Adrenal gland (tissue), 12 donors: ENCODE results near the gene NOX5. TPM values are rescaled to one million over a fixed set of nuclear protein-coding genes. Genes with fewer than 3 reads are reported as not detected.

Source experiments
- DNase-seq, 7 donors: peaks; one replicate each; pipeline ENCODE4 v3.0.0-alpha.2; 2019 to 2020
- H3K27ac ChIP-seq, 5 donors: fragments of 200-600 bp; sonication (generic) in 4 of 5; 1 replicate in 3 of 5; 2 replicates in 2 of 5; pipeline versions ENCODE4 v1.5.1 to v1.8.0; 2016 to 2020; ENCODE audit warnings: mild to moderate bottlenecking in 1 of 5
- H3K27me3 ChIP-seq: fragments of 200-600 bp; 2 replicates; pipeline ENCODE4 v1.8.0; 2021
- H3K36me3 ChIP-seq, 2 donors: fragments of 200-600 bp; replicated peaks in 1 of 2; 1 replicate in 1 of 2; 2 replicates in 1 of 2; pipeline versions ENCODE4 v1.5.1 to v1.8.0; 2018 to 2022
- H3K4me1 ChIP-seq, 2 donors: fragments of 200-600 bp; replicated peaks in 1 of 2; 1 replicate in 1 of 2; 2 replicates in 1 of 2; pipeline versions ENCODE4 v1.5.1 to v1.8.0; 2018 to 2021
- H3K4me3 ChIP-seq, 4 donors: fragments of 200-600 bp; sonication (generic) in 3 of 4; one replicate each; pipeline ENCODE4 v1.5.1; 2016 to 2018
- H3K9me3 ChIP-seq, 3 donors: fragments of 200-600 bp; sonication (generic) in 1 of 3; replicated peaks in 1 of 3; 1 replicate in 2 of 3; 2 replicates in 1 of 3; pipeline versions ENCODE4 v1.5.1 to v1.8.0; 2016 to 2021
- CTCF ChIP-seq, 6 experiments: fragments of 450-650 bp in 4 of 6; fragments of 200-600 bp in 2 of 6; sonication (generic) in 1 of 6; IDR thresholded peaks; 1 replicate in 5 of 6; 2 replicates in 1 of 6; pipeline versions ENCODE4 v1.5.1 to v1.8.0; 2016 to 2021; ENCODE audit warnings: antibody characterized with exemption in 6 of 6, mild to moderate bottlenecking in 2 of 6, moderate library complexity in 1 of 6
- POLR2A ChIP-seq, 2 donors: fragments of 450-650 bp; IDR thresholded peaks; one replicate each; pipeline ENCODE4 v1.6.1; 2017; ENCODE audit warnings: antibody characterized with exemption in 2 of 2, mild to moderate bottlenecking in 2 of 2, moderate library complexity in 1 of 2
- WGBS, 4 donors: extraction: QIAGEN DNeasy Blood & Tissue Kit in 2 of 4; methylation state at CpG; one replicate each; pipeline versions ENCODE4 v1.1.5 to v1.1.7; 2013 to 2017; 5-methylcytosine and 5-hydroxymethylcytosine counted together
- intact Hi-C, 2 donors: fragments of 100-400 bp; cut with DNase I; formaldehyde crosslinking; loops; one replicate each; pipeline versions ENCODE4 v1.14.1 to v1.15.0; 2022 to 2023
- polyA plus RNA-seq, 3 donors: library from polyadenylated mRNA; stranded (reverse); fragments of 200-250 nt in 2 of 3; fragments of 350-450 nt in 1 of 3; fragmentation: Illumina TruSeq in 1 of 3; extraction: RNeasy Lipid Tissue Mini Kit (QIAGEN cat#74804) in 1 of 3; gene quantifications; one replicate each; pipeline ENCODE4 v1.2.3, GENCODE V29; 2013 to 2014
- total RNA-seq, 9 donors: library from RNA; depleted of rRNA in 4 of 9; stranded (reverse); fragments of >200 nt in 4 of 9; fragments of 120-200 nt in 1 of 9; fragmentation: NEBNext Ultra II Directional in 1 of 9; extraction: Animal tissue kit (Norgen Biotek cat#: 25700) in 1 of 9; gene quantifications; one replicate each; pipeline versions ENCODE4 v1.1.0 to v1.2.4, GENCODE V29; 2013 to 2023
- donor health status: healthy with polysubstance abuse.
- donor health status: Bipolar disorder and iron deficiency.
- donor health status: DM: yes; HTN: yes; CAD: no.
- donor health status: DM: no; HTN: no; CAD: no.
- donor health status: DM: no; HTN: no; CAD: no.
- donor health status: DM: yes; HTN: yes; CAD: no.

NOX5 gene
- total and polyA plus RNA-seq, 12 donors: 0.06 to 1.4 (median 0.63) TPM

DNA sequence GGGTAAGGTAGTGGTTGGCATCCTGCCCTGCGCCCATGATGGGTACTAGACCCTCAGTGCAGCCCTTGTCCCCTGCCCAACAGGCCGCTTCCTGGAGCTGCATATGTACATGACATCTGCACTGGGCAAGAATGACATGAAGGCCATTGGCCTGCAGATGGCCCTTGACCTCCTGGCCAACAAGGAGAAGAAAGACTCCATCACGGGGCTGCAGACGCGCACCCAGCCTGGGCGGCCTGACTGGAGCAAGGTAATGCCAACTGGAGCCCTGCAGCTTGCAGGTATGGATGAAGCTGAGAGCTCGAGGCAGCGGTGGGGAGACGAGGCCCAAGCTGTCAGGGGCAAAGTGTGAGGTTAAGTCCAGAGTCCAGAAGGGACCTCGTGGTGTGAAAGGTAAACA is 40.8 kb downstream of the NOX5 start:
- Histone ChIP-seq H3K4me3 (no peak overlapping the region), H3K4me1 (peaks cover 0 to 8% of the 10 kb centered on the region in 2 donors), H3K27me3 (no peaks in the 10 kb centered on the region), H3K9me3 (no peaks in the 10 kb centered on the region), H3K36me3 (no peaks in the 10 kb centered on the region), H3K27ac (no peak overlapping the region)
- TF ChIP-seq POLR2A (IDR thresholded peaks at IDR 0.05) (no peak), CTCF (IDR thresholded peaks at IDR 0.05) (no peak)
- DNase-seq: no peak
- intact Hi-C loops: loop anchor here (5.0 to 10.0 kb wide), 3 partner anchors 210 to 412 kb away; no protein-coding TSS in a partner anchor
- WGBS, 4 donors: 90 to 95% (median 91%) methylated on average over 5 to 10 of the region's 10 CpGs

DNA sequence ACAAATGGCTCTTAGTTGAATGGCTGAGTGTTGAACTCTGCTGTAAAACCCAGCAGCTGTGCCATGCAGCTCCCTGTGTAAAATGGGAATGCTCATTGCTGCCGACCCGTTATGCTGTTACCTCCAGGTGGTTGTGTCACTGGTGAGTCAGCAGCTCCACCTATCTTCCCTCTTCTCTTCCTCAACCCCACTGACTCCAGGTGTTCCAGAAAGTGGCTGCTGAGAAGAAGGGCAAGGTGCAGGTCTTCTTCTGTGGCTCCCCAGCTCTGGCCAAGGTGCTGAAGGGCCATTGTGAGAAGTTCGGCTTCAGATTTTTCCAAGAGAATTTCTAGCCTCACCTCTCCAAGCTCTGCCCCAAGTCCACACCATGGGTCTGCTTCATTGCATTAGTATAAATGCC is 41.9 kb downstream of the NOX5 start:
- H3K36me3 ChIP-seq: no peaks in the 10 kb centered on the region
- H3K9me3 ChIP-seq: no peaks in the 10 kb centered on the region
- H3K27ac ChIP-seq: no peak overlapping the region
- no peaks in the 10 kb centered on the region for H3K27me3 ChIP-seq
- peaks cover 0 to 8% of the 10 kb centered on the region in 2 donors for H3K4me1 ChIP-seq
- no peak for DNase-seq
- no peak overlapping the region for H3K4me3 ChIP-seq
- TF ChIP-seq CTCF (IDR thresholded peaks at IDR 0.05): no peak
- no peak for TF ChIP-seq POLR2A (IDR thresholded peaks at IDR 0.05)
- WGBS, 4 donors: 65 to 77% (median 72%) methylated on average over 3 of the region's 3 CpGs
- intact Hi-C loops: loop anchor here (5.0 to 10.0 kb wide), 3 partner anchors 208 to 411 kb away; no protein-coding TSS in a partner anchor

DNA sequence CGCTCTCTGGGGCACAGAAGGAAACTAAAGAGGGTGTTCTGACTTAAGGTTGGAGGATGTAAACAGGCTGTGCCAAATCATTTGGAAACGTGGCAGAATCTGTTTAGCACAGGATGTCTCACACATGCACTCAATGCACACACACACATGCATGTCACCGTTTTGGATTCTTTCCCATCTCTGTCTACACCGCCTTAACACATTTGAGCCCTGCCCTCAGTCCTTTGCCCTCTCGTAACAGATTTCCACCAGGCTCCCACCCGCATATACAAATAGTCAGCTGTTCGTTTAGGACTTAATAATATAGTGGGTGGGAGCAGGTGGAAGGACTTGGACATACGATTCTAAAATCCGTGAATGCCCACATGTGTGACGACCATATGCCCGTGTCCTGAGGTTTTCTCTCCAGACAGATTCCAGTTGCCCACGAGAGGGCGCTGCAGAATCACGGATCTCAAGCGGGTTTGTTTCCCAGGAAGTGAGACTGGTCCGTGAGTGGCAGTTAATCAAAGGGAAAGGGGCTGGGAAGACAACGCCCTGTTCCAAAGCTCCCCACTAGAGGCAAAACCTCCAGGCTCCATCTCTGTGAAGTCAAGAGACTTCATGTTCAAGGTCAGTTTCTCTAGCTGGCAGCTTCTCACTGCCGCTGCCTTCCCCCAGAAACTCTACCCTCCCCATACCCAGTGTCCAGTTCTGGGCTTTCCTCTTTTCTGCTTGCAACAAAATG is 44.5 kb downstream of the NOX5 start:
- Histone ChIP-seq H3K36me3 (no peaks in the 10 kb centered on the region), H3K9me3 (no peaks in the 10 kb centered on the region), H3K27ac (no peak overlapping the region), H3K27me3 (no peaks in the 10 kb centered on the region), H3K4me3 (no peak overlapping the region), H3K4me1 (peaks cover 0 to 8% of the 10 kb centered on the region in 2 donors)
- peak; percentile 83 to 98 (median 94) for TF ChIP-seq CTCF (IDR thresholded peaks at IDR 0.05)
- no peak for TF ChIP-seq POLR2A (IDR thresholded peaks at IDR 0.05)
- peak; percentile 85 to 97 (median 92) for DNase-seq
- WGBS, 4 donors: 17 to 37% (median 17%) methylated on average over 9 to 18 of the region's 18 CpGs
- intact Hi-C loops: loop anchor here (5.0 to 10.0 kb wide), 3 partner anchors 206 to 408 kb away; no protein-coding TSS in a partner anchor

GRCh38 chr15:69059557-69059943 is 45.1 kb downstream of the NOX5 start:
- TF ChIP-seq CTCF (IDR thresholded peaks at IDR 0.05) (no peak), POLR2A (IDR thresholded peaks at IDR 0.05) (no peak)
- no peak overlapping the region for H3K27ac ChIP-seq

More at GRCh38 chr15:69059557-69059943, 45.1 kb downstream of the NOX5 start:
- Histone ChIP-seq H3K9me3 (no peaks in the 10 kb centered on the region), H3K27me3 (no peaks in the 10 kb centered on the region), H3K4me3 (no peak overlapping the region), H3K4me1 (peaks cover 0 to 8% of the 10 kb centered on the region in 2 donors), H3K36me3 (no peaks in the 10 kb centered on the region)
- no peak for DNase-seq
- 82 to 86% (median 84%) methylated on average over 6 to 9 of the region's 9 CpGs for WGBS, 4 donors
- intact Hi-C loops: loop anchor here (5.0 to 10.0 kb wide), 3 partner anchors 205 to 408 kb away; no protein-coding TSS in a partner anchor
